HG02943 (cell line): Measurements from ENCODE around the gene EIF4A3.

Experiments
- ATAC-seq: cut with Tn5 transposase; IDR thresholded peaks from one replicate; pipeline ENCODE4 v1.9.1; 2021; ENCODE audit warnings: mild to moderate bottlenecking, low read depth, moderate library complexity; ENCODE audit not compliant: unreplicated experiment

EIF4A3 gene

DNA sequence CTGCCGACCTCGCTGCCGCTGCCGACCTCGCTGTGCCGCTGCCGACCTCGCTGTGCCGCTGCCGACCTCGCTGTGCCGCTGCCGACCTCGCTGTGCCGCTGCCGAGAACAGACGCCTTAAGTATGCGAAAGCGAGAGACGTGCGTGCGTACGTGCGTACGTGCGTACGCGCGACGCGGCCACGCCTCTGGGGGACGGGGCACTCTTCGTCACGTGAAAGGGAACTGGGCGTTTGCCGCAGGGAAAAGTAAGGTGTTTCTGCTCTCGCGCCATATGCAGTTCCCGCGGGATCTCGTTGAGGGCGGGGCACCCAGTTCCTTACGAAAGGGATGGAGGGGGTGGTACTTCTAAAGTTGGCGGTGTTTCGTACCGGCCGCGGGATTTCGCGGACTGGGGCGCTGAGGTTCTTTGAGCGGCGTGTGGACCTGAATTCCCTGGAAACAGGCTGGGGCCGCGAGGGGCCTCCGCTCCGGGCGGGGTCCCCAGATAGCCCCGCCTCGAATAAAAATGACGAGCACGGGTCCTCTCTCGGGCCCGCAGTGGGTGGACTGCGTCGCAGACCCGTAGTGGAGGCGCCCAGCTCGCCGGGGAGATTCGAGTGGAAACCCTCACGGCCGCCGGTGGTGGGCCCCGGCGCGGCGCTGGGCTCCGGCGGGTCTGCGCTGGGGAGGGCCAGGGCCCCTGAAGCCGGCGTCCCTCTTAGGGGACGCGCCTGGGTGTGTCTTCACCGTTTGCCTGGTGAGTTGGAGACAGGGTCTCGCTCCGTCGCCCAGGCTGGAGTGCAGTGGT, at the start of gene EIF4A3:
TSS of gene EIF4A3 (minus strand) at position 94 of the 788 bp plus-strand sequence. CDS start 167 bp downstream, outside the sequence.
- peak; percentile 79 for ATAC-seq

DNA sequence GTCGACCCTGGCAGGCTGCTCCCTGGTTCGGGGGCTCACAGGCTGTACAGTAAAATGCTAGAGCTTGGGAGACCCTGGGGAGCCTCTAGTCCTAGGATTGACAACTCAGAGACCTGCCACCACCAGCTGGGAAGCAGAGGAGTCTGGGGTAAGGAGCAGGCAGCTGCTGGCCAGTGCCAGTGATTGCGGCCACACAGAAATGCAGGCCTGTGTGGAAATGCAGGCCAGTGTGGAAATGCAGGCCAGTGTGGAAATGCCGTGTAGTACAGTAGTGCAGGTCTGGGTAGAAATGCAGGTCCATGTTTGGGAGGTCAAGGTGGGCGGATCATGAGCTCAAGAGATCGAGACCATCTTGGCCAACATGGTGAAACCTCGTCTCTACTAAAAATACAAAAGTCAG, 49.7 kb upstream of the EIF4A3 start:
- ATAC-seq, result no peak

DNA sequence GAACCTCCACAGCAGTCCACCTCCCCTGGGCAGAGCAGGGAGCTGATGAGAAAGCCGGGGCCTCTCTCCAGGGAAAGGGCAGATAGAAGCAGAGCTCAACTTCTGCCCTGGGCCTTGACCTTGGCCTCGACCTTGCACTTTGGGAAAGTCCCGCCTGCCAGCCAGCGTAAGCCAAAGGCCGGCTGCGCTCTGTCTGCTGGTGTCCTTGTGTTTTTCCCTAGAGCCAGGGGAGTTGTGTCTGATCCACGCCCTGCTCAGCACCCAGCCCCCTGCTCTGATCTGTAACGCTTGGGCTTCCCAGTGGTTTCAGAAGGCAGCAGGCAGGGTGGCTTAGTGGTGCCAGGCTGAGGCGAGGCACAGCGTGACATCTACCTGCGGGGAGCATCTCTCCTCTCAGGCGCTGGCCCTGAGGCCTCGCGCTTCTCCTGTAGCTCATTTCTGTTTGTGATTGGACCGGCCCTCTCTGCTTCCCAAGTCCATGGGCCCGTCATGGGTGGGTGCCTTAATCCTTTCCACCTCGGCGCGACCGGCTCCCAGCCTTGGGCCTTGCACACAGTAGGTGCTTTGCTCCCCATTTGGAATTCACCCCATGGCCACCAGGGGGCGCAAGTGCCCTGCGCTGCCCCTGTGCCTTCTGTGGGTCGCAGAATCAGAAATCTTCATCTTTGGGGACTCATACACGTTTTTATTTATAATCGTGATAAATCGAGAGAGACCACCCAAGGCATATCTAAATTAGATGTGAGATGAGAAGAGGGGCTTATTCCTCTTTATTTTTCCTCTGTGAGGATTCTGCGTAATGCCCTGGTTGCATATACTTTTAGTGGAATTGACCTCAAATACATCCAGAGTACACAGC, 49.0 kb upstream of the EIF4A3 start:
- ATAC-seq, result no peak

- no peak for ATAC-seq
Observed at GRCh38 chr17:80195141-80195540, 48.2 kb upstream of the EIF4A3 start.

GRCh38 chr17:80191865-80192661, 45.1 kb upstream of the EIF4A3 start:
- ATAC-seq, result no peak

GRCh38 chr17:80191192-80191591, 44.3 kb upstream of the EIF4A3 start:
- no peak for ATAC-seq

DNA sequence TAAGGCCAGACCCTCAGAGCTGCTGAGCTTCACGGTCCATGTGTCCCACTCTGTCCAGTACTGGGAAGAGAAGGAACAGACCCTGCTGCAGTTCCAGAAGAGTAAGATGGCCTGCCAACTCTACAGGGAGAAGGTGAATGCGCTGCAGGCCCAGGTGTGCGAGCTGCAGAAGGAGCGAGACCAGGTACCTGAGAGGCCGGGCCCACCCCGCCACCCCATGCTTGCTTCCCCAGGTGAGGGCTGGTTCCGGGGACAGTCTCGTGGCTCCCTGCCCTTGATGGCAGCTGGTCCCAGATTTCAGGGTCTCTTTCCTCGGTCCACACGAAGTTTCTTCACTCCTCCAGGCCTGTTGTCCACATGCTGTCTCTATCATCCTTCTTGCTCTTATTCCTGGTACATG, 43.8 kb upstream of the EIF4A3 start:
- ATAC-seq, result no peak

GRCh38 chr17:80189611-80190010, 42.7 kb upstream of the EIF4A3 start:
- no peak for ATAC-seq

GRCh38 chr17:80187515-80187941, 40.6 kb upstream of the EIF4A3 start:
- no peak for ATAC-seq

DNA sequence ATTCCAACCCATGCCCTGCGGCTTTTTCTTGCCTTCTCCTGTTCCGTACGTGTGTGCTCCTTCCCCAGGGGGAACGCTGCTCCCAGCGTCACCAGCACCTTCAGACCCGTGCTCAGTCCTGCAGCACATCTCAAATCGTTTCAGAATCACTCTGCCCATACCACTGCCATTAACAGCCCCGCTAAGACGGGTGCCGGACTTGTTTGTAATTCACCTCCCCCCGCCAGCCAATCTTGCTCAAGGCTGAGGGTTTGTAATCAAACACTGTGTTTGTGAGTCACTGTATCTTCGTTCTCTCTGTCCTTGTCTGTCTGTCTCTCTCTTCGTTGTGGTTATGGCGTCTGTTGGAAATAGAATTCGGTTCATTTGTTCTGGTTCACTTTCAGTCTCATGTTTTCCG, 40.2 kb upstream of the EIF4A3 start:
- no peak for ATAC-seq

DNA sequence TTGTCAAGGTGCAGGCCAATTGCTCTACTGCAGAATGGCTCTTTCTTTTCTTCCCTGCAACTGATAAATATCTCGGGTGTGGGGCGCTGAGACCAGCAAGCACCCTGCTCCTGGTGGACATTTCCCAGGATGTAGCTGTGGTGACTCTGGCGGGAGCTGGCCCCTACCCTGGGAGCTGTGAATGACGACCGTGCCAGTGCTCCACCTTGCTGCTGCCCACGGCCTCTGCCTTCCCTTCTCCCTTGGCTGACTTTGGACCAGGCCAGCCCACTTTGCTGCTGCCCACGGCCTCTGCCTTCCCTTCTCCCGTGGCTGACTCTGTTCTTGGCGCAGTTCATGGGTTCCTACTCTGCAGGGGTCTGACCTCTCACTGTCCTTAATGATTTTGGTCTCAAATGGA, 39.0 kb upstream of the EIF4A3 start:
- ATAC-seq, result no peak

DNA sequence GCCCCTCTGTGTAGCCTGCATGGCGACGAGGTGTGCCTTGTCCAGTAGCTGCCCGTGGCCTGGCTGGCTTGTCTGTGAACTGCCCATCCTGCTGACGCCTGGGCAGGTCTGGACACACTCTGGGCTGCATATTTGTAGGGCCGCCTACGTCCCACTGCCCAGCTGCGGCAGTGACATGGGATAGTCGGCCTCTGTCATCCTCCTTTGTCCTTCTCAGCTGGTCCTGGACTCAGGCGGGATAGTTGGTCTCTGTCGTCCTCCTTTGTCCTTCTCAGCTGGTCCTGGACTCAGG, 37.4 kb upstream of the EIF4A3 start:
- no peak for ATAC-seq

- no peak for ATAC-seq
Observed at GRCh38 chr17:80183581-80184422, 36.9 kb upstream of the EIF4A3 start.

GRCh38 chr17:80182845-80183223, 35.9 kb upstream of the EIF4A3 start:
- ATAC-seq, result no peak

DNA sequence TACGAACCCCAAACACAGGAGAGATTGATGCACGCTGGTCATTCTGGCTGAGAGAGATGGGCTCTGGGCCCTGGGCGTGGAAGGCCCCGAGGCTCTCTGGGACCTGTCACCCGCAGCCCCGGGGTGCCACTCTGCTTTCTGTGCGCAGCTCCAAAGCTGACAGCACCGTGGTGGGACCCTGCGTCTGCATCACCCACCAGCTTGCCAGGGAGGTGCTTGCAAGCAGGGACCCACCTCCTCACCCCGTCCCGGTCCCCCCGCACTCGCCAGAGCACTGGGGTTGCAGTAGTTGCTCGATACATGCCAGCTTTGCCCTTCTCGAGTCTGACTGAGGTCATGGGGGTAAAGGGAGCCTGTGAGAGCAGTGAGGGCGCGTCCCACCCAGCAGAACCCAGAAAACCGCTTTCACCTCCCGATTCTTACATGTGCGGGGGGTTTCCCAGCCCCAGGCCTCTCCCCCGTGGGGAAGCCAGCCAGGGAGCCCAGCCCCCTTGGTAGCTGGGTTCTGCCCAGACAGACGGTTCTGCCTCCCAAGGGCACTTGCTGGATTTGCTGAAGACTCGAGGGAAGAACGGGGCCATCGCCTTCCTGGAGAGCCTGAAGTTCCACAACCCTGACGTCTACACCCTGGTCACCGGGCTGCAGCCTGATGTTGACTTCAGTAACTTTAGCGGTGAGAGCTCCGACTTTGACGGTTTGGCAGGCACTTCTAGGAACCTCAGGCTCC, 35.4 kb upstream of the EIF4A3 start:
- no peak for ATAC-seq

DNA sequence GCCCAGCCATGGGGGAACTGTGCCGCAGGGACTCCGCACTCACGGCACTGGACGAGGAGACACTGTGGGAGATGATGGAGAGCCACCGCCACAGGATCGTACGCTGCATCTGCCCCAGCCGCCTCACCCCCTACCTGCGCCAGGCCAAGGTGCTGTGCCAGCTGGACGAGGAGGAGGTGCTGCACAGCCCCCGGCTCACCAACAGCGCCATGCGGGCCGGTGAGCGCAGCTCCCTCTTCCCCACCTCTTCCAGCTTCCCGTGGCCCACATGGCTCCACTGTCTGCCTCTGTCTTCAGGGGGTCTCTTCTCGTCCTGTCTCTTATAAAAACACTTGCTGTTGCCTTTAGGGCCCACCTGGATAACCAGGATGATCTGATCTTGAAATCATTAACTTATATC, 34.5 kb upstream of the EIF4A3 start:
- ATAC-seq, result no peak

DNA sequence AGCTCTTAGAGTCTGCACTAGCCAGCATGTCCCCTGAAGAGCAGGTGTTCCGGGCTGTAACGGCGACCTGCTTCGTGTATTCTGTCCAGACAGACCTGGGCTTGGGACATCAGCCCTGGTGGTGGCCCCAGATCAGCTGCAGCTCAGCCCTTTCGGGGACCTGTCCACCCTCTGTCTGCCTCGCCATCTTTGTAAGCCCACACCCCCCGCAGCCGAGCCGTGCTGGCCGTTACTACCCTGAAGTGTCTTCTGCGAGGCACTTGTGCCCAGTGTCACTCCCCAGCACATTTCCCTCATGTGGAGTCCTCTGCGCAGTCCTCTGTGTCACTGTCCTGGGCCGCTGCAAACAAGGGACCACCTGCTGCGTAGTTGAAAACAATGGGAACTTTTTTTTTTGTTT, 33.3 kb upstream of the EIF4A3 start:
- no peak for ATAC-seq

- ATAC-seq, result no peak
Observed at GRCh38 chr17:80177986-80178595, 31.2 kb upstream of the EIF4A3 start.

- no peak for ATAC-seq
Observed at GRCh38 chr17:80176757-80177156, 29.8 kb upstream of the EIF4A3 start.
